Measurements from ENCODE around the gene CLEC4M.

Gene CLEC4M

DNA sequence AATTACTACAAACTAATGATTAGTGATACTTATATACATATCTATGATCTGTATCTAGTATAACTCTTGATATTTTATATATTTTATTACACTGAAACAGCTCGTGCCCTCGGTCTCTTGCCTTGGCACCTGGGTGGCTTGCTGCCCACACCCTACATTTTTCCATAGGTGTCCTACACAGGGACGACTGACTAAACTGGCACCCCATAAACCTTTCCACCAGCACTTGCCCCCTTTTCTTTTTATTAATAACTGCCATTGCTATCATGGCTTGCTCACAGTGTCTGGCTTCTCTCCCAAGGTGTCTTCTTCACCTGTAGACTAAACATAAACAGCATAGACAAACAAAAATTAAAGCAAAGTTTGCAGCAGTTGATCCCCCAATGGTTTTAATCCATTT lies 30.4 kb downstream of the CLEC4M start:
- no peaks in the 10 kb centered on the region for H3K4me1 ChIP-seq (ENCODE audit: control insufficient read depth, low read length)
- no peaks in the 10 kb centered on the region for H3K9me3 ChIP-seq (ENCODE audit: control insufficient read depth, insufficient read depth, low read length)
- TF ChIP-seq EZH2phosphoT487 (IDR thresholded peaks at IDR 0.05; ENCODE audit: borderline replicate concordance, low read length), result no peak
- TF ChIP-seq, protein P1, sequence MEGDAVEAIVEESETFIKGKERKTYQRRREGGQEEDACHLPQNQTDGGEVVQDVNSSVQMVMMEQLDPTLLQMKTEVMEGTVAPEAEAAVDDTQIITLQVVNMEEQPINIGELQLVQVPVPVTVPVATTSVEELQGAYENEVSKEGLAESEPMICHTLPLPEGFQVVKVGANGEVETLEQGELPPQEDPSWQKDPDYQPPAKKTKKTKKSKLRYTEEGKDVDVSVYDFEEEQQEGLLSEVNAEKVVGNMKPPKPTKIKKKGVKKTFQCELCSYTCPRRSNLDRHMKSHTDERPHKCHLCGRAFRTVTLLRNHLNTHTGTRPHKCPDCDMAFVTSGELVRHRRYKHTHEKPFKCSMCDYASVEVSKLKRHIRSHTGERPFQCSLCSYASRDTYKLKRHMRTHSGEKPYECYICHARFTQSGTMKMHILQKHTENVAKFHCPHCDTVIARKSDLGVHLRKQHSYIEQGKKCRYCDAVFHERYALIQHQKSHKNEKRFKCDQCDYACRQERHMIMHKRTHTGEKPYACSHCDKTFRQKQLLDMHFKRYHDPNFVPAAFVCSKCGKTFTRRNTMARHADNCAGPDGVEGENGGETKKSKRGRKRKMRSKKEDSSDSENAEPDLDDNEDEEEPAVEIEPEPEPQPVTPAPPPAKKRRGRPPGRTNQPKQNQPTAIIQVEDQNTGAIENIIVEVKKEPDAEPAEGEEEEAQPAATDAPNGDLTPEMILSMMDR (IDR thresholded peaks at IDR 0.05; ENCODE audit: low read depth, low read length, poor library complexity, severe bottlenecking), result no peak
- no peaks in the 10 kb centered on the region for H4K20me1 ChIP-seq (ENCODE audit: control insufficient read depth, insufficient read depth, low read depth, low read length)
- no peak overlapping the region for H3K4me2 ChIP-seq (ENCODE audit: low read length)
- H3K79me2 ChIP-seq (ENCODE audit: control insufficient read depth, low read length), result no peaks in the 10 kb centered on the region
- H3K4me3 ChIP-seq (ENCODE audit: low read length), result no peak overlapping the region
- no peak overlapping the region for H3K27ac ChIP-seq (ENCODE audit: low read depth, low read length)
- peaks cover 5% of the 10 kb centered on the region for H3K27me3 ChIP-seq (ENCODE audit: control insufficient read depth, low read length)
- no peaks in the 10 kb centered on the region for H3F3A ChIP-seq (ENCODE audit: control insufficient read depth, insufficient read depth)
- H3K9me2 ChIP-seq (replicated peaks; ENCODE audit: control insufficient read depth, low read length), result no peaks in the 10 kb centered on the region
- H3K36me3 ChIP-seq (ENCODE audit: control insufficient read depth, low read length), result no peaks in the 10 kb centered on the region

DNA sequence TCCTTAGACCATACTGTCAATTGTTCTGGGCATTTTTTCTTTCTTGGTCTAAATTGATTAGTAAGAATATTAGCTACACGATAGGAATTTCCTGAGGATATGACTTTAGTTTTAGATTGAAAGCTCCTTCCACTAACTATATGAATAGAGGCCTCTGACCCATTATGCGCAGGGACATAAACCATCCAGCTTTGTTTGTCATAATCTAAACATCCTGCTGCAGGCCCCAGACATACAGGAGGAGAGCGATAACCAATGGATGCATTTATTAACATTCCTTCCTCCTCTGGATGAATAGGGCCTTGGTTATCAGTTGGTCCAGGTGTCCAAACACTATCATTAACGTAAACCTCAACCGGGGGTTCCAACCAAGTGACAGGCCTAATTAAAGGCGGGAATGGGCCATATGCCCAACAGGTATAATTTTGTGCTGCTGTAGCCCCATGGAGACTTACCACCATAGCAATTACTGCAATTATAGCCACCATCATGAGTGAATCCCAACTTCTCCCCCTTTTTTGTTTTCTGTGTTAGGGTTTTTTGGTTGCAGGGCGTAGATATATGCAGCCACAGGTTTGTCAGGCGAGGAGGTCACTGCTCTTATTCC lies 32.6 kb downstream of the CLEC4M start:
- no peaks in the 10 kb centered on the region for H3K9me2 ChIP-seq (replicated peaks; ENCODE audit: control insufficient read depth, low read length)
- H3K4me3 ChIP-seq (ENCODE audit: low read length), result no peak overlapping the region
- H4K20me1 ChIP-seq (ENCODE audit: control insufficient read depth, insufficient read depth, low read depth, low read length), result no peaks in the 10 kb centered on the region
- H3K4me2 ChIP-seq (ENCODE audit: low read length), result no peak overlapping the region
- H3K9me3 ChIP-seq (ENCODE audit: control insufficient read depth, insufficient read depth, low read length), result no peaks in the 10 kb centered on the region
- peaks cover 13% of the 10 kb centered on the region for H3K27me3 ChIP-seq (ENCODE audit: control insufficient read depth, low read length)
- TF ChIP-seq, protein P1 (IDR thresholded peaks at IDR 0.05; ENCODE audit: low read depth, low read length, poor library complexity, severe bottlenecking), result no peak
- TF ChIP-seq EZH2phosphoT487 (IDR thresholded peaks at IDR 0.05; ENCODE audit: borderline replicate concordance, low read length), result no peak
- no peaks in the 10 kb centered on the region for H3K4me1 ChIP-seq (ENCODE audit: control insufficient read depth, low read length)
- H3K79me2 ChIP-seq (ENCODE audit: control insufficient read depth, low read length), result no peaks in the 10 kb centered on the region
- H3K36me3 ChIP-seq (ENCODE audit: control insufficient read depth, low read length), result no peaks in the 10 kb centered on the region
- H3K27ac ChIP-seq (ENCODE audit: low read depth, low read length), result no peak overlapping the region
- H3F3A ChIP-seq (ENCODE audit: control insufficient read depth, insufficient read depth), result no peaks in the 10 kb centered on the region

DNA sequence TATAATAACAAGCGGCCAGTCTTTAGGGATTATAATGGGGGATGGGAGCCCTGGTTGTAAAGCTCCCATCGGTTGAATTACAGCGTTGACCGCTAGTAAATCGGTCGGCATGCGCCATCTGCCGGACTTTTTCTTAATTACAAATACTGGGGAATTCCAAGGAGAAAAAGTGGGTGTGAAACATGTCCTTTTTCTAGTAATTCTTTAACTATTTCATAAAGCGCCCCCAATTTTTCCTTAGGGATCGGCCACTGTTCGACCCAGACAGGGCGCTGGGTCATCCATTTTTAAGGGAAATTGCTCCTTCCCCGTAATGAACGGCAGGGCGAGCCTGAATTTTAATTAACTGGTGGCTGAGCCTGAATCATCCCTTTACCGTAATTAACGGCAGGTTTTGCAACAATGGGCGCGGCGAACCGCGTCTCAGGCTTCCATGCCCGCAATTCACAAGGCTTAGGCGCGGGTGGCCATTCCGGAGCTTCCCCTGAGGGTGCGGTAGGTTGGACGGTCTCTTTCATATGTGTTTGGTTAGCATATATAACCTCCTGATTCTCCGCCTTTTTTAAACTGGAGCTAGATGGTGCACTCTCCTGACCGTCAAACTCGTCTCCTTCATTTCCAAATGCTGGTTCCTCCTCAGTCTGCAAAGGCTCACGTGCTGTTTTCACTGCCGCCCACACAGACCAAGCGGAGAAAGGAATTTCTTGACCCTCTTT lies 36.8 kb downstream of the CLEC4M start:
- peaks cover 13% of the 10 kb centered on the region for H3K27me3 ChIP-seq (ENCODE audit: control insufficient read depth, low read length)
- no peaks in the 10 kb centered on the region for H4K20me1 ChIP-seq (ENCODE audit: control insufficient read depth, insufficient read depth, low read depth, low read length)
- H3K4me2 ChIP-seq (ENCODE audit: low read length), result no peak overlapping the region
- H3K36me3 ChIP-seq (ENCODE audit: control insufficient read depth, low read length), result no peaks in the 10 kb centered on the region
- H3K79me2 ChIP-seq (ENCODE audit: control insufficient read depth, low read length), result no peaks in the 10 kb centered on the region
- H3K27ac ChIP-seq (ENCODE audit: low read depth, low read length), result no peak overlapping the region
- H3F3A ChIP-seq (ENCODE audit: control insufficient read depth, insufficient read depth), result no peaks in the 10 kb centered on the region
- no peaks in the 10 kb centered on the region for H3K9me2 ChIP-seq (replicated peaks; ENCODE audit: control insufficient read depth, low read length)
- no peak overlapping the region for H3K4me3 ChIP-seq (ENCODE audit: low read length)
- peak; percentile 64; the same call in 1 of the 2 replicates for TF ChIP-seq EZH2phosphoT487 (IDR thresholded peaks at IDR 0.05; ENCODE audit: borderline replicate concordance, low read length)
- TF ChIP-seq, protein P1 (IDR thresholded peaks at IDR 0.05; ENCODE audit: low read depth, low read length, poor library complexity, severe bottlenecking), result peak; percentile 65
- H3K9me3 ChIP-seq (ENCODE audit: control insufficient read depth, insufficient read depth, low read length), result no peaks in the 10 kb centered on the region
- no peaks in the 10 kb centered on the region for H3K4me1 ChIP-seq (ENCODE audit: control insufficient read depth, low read length)

Data from DOHH2 (cell line).